GM12874 (cell line): ENCODE results near the gene NR5A1.

Experiments used
- CTCF ChIP-seq: IDR thresholded peaks from 2 replicates; pipeline ENCODE4 v1.5.1; 2011; ENCODE audit warnings: low read depth, mild to moderate bottlenecking, control low read depth, low read length, moderate library complexity; ENCODE audit not compliant: insufficient read depth

NR5A1 gene

DNA sequence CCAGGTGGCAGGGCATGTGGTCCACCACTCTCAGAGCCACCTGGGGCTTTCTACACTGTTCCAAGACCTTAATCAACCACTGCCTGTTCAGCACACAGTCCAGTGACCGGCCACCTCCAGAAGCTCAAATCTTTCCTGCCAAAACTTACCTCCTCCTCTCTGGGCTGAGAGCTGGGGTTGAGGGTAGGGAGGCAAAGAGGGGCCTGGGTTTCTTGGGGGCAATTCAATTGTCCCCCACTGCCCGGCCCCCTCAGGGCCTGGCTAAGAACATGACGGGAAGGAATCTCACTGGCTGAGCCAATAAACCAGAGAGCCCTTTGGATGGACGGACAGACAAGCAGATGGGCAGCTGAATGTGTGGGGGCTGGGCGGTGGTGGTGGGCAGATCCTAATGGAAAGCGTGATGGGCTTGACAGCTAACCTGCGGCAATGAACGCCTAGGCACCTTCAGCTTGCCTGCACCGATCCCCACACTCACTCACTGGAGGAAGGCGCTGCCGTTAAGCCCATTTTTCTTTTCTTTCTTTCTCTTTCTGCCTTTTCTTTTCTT lies 5.4 kb downstream of the NR5A1 start:
- no peak for TF ChIP-seq CTCF

DNA sequence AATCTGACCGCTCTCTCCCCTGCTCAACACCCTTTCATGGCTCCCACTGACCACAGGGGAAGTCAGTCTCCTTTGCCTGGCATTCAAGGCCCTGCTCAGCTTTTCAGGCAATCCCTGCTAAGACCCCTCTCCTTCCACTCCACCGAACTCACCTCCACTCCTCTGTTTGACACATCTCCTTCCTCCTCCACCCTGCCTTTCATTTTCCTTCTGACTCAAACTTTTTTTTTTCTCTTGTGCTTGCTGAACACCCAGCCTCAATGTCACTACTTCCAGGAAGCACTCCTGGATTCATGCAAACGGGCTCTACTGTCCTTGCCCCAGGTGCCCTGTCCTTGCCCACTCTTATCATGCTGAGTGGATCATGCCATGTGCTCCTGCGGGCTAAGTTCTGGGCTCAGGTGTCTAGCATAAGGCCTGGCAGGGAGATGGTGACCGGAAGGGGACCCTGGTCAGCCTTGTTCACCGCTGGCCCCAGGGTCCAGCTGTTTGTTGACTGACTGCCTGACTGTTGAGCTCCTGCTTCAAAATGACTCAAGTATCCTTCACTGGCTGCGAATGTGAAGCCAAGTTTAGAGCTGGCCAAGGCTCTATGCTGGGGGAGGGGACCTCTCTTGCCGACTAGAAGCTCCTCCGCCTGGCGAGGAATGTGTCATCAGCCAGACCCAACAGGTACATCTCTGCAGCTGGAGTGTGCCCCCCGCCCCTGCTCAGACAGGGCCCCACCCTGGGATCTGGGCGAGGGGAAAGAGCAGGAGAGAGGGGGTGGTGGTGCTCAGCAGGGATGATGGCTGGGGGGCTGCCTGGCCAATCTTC lies 6.2 kb downstream of the NR5A1 start:
- no peak for TF ChIP-seq CTCF

GRCh38 chr9:124500028-124500795 lies 7.0 kb downstream of the NR5A1 start:
- TF ChIP-seq CTCF: no peak

GRCh38 chr9:124499216-124499615 lies 8.0 kb downstream of the NR5A1 start:
- no peak for TF ChIP-seq CTCF

DNA sequence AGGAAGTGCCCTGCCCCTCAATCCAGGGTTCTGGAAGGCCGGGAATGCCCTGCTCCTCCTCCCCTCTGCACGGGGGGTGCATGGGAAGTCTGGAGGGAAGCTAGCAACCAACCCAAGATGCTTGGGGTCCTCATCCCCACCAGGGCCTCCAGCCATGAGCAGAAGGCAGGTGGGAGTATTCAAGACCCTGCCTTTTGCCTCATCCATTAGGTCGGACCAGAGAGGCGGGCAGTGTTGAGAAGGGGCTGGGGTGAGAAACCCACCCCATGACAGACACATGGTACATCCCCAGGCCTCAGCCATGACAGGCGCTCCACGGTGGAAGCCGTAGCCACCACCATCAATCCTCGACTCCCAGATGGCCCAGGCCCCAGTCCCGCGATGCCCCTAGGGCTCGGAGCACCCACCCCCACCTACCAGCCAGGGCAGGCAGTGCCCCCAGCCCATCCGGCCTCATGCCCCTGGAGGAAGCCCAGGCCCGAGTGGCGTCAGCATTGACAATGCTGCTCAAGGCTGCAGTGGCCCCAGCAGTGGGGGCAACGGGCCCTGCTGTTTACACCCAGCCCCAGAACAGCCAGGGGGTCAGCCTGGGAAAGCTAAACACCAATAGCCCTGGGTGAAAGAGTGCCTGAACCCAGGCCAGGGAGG lies 8.6 kb downstream of the NR5A1 start:
- TF ChIP-seq CTCF: no peak

DNA sequence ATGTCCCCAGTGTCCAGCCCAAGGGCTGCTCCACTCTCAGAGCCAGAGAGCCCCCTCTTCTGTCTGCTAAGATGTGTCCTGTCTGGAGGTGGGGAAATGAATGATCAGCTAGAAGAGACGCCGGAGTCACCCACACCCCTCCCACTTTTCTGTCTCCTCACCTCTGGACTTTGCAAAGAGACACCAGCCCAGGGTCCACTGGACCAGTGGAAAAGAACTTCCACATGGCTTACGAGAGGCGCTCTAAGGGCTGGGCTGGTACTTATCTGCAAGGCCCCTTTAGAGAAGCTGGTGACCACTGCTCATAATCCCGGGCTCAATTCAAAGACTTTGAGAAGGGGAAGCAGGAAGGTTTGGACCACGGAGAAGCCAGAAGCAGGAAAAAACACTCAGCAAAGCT lies 9.2 kb downstream of the NR5A1 start:
- no peak for TF ChIP-seq CTCF

GRCh38 chr9:124497441-124497840 lies 9.8 kb downstream of the NR5A1 start:
- no peak for TF ChIP-seq CTCF
